Left ventricle myocardium inferior (tissue), 1 donor: ENCODE measurements around the gene EXTL1. TPM values are rescaled to one million over a fixed set of nuclear protein-coding genes. Genes with fewer than 3 reads are reported as not detected.

Experiments
- DNase-seq: peaks from one replicate; pipeline ENCODE4 v3.0.0-alpha.2; 2020
- H3K27ac ChIP-seq: fragments of 200-600 bp; replicated peaks from 2 replicates; pipeline ENCODE4 v1.8.0; 2021
- H3K27me3 ChIP-seq: fragments of 200-600 bp; 2 replicates; pipeline ENCODE4 v1.8.0; 2021; ENCODE audit warnings: low read depth
- H3K36me3 ChIP-seq: fragments of 200-600 bp; 2 replicates; pipeline ENCODE4 v1.8.0; 2021
- H3K4me1 ChIP-seq: fragments of 200-600 bp; 2 replicates; pipeline ENCODE4 v1.8.0; 2021
- H3K4me3 ChIP-seq: fragments of 200-600 bp; 2 replicates; pipeline ENCODE4 v1.8.0; 2021; ENCODE audit warnings: mild to moderate bottlenecking, moderate library complexity
- H3K9me3 ChIP-seq: fragments of 200-600 bp; replicated peaks from 2 replicates; pipeline ENCODE4 v1.8.0; 2021
- CTCF ChIP-seq: fragments of 200-600 bp; IDR thresholded peaks from 2 replicates; pipeline ENCODE4 v1.8.0; 2021; ENCODE audit warnings: antibody characterized with exemption, mild to moderate bottlenecking, borderline replicate concordance
- intact Hi-C: fragments of 100-400 bp; cut with micrococcal nuclease; formaldehyde crosslinking; loops from one replicate; pipeline ENCODE4 v1.11.0; 2022
- total RNA-seq: library from RNA; stranded (reverse); fragmentation: NEBNext Ultra II Directional; extraction: Animal tissue kit (Norgen Biotek cat#: 25700); gene quantifications from one replicate; pipeline ENCODE4 v1.2.1, GENCODE V29; 2021
- donor health status: DM: no; HTN: yes; CAD: no; lungs with severe emphysema.

EXTL1 gene
- total RNA-seq, 1 donor from 2014 or later = 11.3 TPM

GRCh38 chr1:26059906-26060305, 38.3 kb downstream of the EXTL1 start:
- H3K27me3 ChIP-seq = no peaks in the 10 kb centered on the region
- no peaks in the 10 kb centered on the region for H3K9me3 ChIP-seq
- no peak for TF ChIP-seq CTCF
- H3K4me1 ChIP-seq = peaks cover 55% of the 10 kb centered on the region
- no peak for DNase-seq
- peaks cover 78% of the 10 kb centered on the region for H3K36me3 ChIP-seq
- intact Hi-C loops = no loop called here
- H3K4me3 ChIP-seq = no peak overlapping the region
- peak overlapping the region; percentile 96 for H3K27ac ChIP-seq

GRCh38 chr1:26060832-26061574, 39.4 kb downstream of the EXTL1 start:
- peak overlapping the region; percentile 71 for H3K4me3 ChIP-seq
- H3K9me3 ChIP-seq = no peaks in the 10 kb centered on the region
- peaks cover 79% of the 10 kb centered on the region for H3K36me3 ChIP-seq
- peaks cover 51% of the 10 kb centered on the region for H3K4me1 ChIP-seq
- TF ChIP-seq CTCF = no peak
- no peaks in the 10 kb centered on the region for H3K27me3 ChIP-seq
- H3K27ac ChIP-seq = peak overlapping the region; percentile 96
- intact Hi-C loops = no loop called here
- no peak for DNase-seq

- intact Hi-C loops = no loop called here
- DNase-seq = no peak
- no peak for TF ChIP-seq CTCF
- Histone ChIP-seq H3K27me3 (peaks cover 18% of the 10 kb centered on the region), H3K9me3 (no peaks in the 10 kb centered on the region), H3K27ac (peak overlapping the region; percentile 96), H3K36me3 (peaks cover 55% of the 10 kb centered on the region), H3K4me3 (peak overlapping the region; percentile 71), H3K4me1 (peaks cover 26% of the 10 kb centered on the region)
Measured at GRCh38 chr1:26064553-26064952, 43.0 kb downstream of the EXTL1 start.

DNA sequence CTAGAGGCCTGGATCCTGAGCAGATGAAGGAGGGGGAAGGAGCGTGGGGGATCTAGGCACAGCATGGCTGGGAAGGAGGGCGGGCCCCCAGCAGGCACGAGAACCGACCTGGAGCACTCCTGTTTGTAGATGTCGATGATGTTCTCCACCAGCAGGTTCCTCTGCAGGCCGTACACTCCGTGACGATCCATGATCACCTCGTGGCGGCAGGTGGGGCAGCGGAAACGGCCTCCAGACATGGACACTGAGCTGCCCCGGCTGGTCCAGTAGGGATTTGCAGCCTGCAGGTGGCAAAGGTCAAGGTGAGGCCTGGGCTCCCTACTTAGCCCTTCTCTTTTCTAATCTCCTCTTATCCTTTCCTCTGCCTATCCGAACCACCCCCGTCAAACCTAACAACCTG, 44.6 kb downstream of the EXTL1 start:
- H3K27ac ChIP-seq = peak overlapping the region; percentile 96

GRCh38 chr1:26066857-26067256, 45.3 kb downstream of the EXTL1 start:
- TF ChIP-seq CTCF = no peak
- DNase-seq = peak; percentile 79
- Histone ChIP-seq H3K9me3 (no peaks in the 10 kb centered on the region), H3K4me3 (peak overlapping the region; percentile 71), H3K27ac (peak overlapping the region; percentile 96), H3K36me3 (peaks cover 33% of the 10 kb centered on the region), H3K4me1 (peaks cover 3% of the 10 kb centered on the region), H3K27me3 (peaks cover 18% of the 10 kb centered on the region)
- intact Hi-C loops = no loop called here

More for the DNA sequence above, 44.6 kb downstream of the EXTL1 start:
- peak overlapping the region; percentile 71 for H3K4me3 ChIP-seq
- H3K4me1 ChIP-seq = peaks cover 10% of the 10 kb centered on the region
- peaks cover 18% of the 10 kb centered on the region for H3K27me3 ChIP-seq
- H3K36me3 ChIP-seq = peaks cover 39% of the 10 kb centered on the region
- TF ChIP-seq CTCF = no peak
- H3K9me3 ChIP-seq = no peaks in the 10 kb centered on the region
- intact Hi-C loops = no loop called here
- no peak for DNase-seq
